ENCODE data around the gene TKT.

DNA sequence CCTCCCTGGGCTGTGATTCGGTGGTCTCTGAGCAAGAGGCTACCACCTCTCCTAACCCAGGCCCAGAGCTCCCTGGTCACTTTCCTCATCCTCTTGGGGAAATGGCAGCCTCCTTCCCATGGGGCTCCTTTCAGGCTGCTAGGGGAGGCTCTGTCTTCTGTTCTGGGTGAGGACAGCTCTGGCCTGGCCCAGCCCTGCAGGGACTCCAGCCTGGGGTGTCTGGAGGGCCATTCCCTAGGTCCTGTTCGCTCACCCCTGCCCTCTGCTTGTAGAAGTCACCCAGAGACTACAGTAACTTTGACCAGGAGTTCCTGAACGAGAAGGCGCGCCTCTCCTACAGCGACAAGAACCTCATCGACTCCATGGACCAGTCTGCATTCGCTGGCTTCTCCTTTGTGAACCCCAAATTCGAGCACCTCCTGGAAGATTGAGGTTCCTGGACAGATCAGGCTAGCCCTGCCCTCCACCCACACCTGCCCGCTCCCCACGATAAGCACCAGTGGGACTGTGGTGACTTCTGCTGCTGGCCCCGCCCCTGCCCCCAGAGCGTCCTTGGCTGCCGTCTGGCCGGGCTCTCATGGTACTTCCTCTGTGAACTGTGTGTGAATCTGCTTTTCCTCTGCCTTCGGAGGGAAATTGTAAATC lies 63.9 kb downstream of the TKT start:
- no peak for TF ChIP-seq RXRA (IDR thresholded peaks at IDR 0.05)
- TF ChIP-seq, protein P1, sequence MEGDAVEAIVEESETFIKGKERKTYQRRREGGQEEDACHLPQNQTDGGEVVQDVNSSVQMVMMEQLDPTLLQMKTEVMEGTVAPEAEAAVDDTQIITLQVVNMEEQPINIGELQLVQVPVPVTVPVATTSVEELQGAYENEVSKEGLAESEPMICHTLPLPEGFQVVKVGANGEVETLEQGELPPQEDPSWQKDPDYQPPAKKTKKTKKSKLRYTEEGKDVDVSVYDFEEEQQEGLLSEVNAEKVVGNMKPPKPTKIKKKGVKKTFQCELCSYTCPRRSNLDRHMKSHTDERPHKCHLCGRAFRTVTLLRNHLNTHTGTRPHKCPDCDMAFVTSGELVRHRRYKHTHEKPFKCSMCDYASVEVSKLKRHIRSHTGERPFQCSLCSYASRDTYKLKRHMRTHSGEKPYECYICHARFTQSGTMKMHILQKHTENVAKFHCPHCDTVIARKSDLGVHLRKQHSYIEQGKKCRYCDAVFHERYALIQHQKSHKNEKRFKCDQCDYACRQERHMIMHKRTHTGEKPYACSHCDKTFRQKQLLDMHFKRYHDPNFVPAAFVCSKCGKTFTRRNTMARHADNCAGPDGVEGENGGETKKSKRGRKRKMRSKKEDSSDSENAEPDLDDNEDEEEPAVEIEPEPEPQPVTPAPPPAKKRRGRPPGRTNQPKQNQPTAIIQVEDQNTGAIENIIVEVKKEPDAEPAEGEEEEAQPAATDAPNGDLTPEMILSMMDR (IDR thresholded peaks at IDR 0.05; ENCODE audit: low read depth, low read length, missing input control): no peak
- TF ChIP-seq, protein P2, sequence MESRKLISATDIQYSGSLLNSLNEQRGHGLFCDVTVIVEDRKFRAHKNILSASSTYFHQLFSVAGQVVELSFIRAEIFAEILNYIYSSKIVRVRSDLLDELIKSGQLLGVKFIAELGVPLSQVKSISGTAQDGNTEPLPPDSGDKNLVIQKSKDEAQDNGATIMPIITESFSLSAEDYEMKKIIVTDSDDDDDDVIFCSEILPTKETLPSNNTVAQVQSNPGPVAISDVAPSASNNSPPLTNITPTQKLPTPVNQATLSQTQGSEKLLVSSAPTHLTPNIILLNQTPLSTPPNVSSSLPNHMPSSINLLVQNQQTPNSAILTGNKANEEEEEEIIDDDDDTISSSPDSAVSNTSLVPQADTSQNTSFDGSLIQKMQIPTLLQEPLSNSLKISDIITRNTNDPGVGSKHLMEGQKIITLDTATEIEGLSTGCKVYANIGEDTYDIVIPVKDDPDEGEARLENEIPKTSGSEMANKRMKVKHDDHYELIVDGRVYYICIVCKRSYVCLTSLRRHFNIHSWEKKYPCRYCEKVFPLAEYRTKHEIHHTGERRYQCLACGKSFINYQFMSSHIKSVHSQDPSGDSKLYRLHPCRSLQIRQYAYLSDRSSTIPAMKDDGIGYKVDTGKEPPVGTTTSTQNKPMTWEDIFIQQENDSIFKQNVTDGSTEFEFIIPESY (IDR thresholded peaks at IDR 0.05): no peak
- no peak for TF ChIP-seq YY1 (IDR thresholded peaks at IDR 0.05)

All from liver (tissue), 3 donors.